GM23338 (cell line): ENCODE data around the gene KRT81. TPM values are rescaled to one million over a fixed set of nuclear protein-coding genes. Genes with fewer than 3 reads are reported as not detected.

Experiments used
- ATAC-seq: fragments of 200-7000 bp; cut with Tn5 transposase; 3 replicates; pipeline ENCODE4 v1.9.1; 2020
- DNase-seq: peaks from one replicate; pipeline ENCODE4 v3.0.0-alpha.2; 2015; ENCODE audit warnings: low spot score
- H2AFZ ChIP-seq: fragments of 200-600 bp; sonication (generic); 2 replicates; pipeline ENCODE4 v1.8.0; 2016; ENCODE audit warnings: antibody characterized with exemption, mild to moderate bottlenecking, moderate library complexity
- H3F3A ChIP-seq: fragments of 200-600 bp; sonication (generic); replicated peaks from 2 replicates; pipeline ENCODE4 v1.8.0; 2017; ENCODE audit warnings: antibody characterized with exemption, mixed run types, low read depth
- H3K27ac ChIP-seq: fragments of 200-600 bp; sonication (generic); 2 replicates; pipeline ENCODE4 v1.6.1; 2016; ENCODE audit warnings: low read depth
- H3K27me3 ChIP-seq: fragments of 200-600 bp; sonication (generic); 2 replicates; pipeline ENCODE4 v1.8.0; 2016; ENCODE audit warnings: mild to moderate bottlenecking, mixed run types, moderate library complexity; ENCODE audit not compliant: insufficient read depth
- H3K36me3 ChIP-seq: fragments of 200-600 bp; sonication (generic); 2 replicates; pipeline ENCODE4 v1.8.0; 2016; ENCODE audit warnings: mild to moderate bottlenecking; ENCODE audit not compliant: insufficient read depth
- H3K4me1 ChIP-seq: fragments of 200-600 bp; sonication (generic); 2 replicates; pipeline ENCODE4 v1.8.0; 2016; ENCODE audit warnings: mild to moderate bottlenecking, moderate library complexity; ENCODE audit not compliant: insufficient read depth
- H3K4me2 ChIP-seq: fragments of 200-600 bp; sonication (generic); 2 replicates; pipeline ENCODE4 v1.7.1; 2017; ENCODE audit warnings: mixed run types
- H3K4me3 ChIP-seq: fragments of 200-600 bp; sonication (generic); 2 replicates; pipeline ENCODE4 v1.6.1; 2016; ENCODE audit warnings: mixed run types
- H3K79me2 ChIP-seq: fragments of 200-600 bp; sonication (generic); replicated peaks from 2 replicates; pipeline ENCODE4 v1.8.0; 2017; ENCODE audit warnings: mild to moderate bottlenecking; ENCODE audit not compliant: insufficient read depth
- H3K9me2 ChIP-seq: fragments of 200-600 bp; sonication (generic); 2 replicates; pipeline ENCODE4 v1.8.0; 2017; ENCODE audit not compliant: insufficient read depth
- H4K20me1 ChIP-seq: fragments of 200-600 bp; sonication (generic); replicated peaks from 2 replicates; pipeline ENCODE4 v1.8.0; 2017; ENCODE audit warnings: mild to moderate bottlenecking; ENCODE audit not compliant: insufficient read depth
- H3K27ac Mint-ChIP-seq: 2 replicates; pipeline ENCODE4 v1.8.0; 2020; ENCODE audit warnings: inconsistent platforms, mild to moderate bottlenecking, moderate library complexity, mixed read lengths
- H3K27me3 Mint-ChIP-seq: 3 replicates; pipeline ENCODE4 v1.8.0; 2022; ENCODE audit warnings: low read depth, mild to moderate bottlenecking, moderate library complexity, mixed read lengths, inconsistent platforms; ENCODE audit not compliant: insufficient read depth, poor library complexity
- H3K36me3 Mint-ChIP-seq: 3 replicates; pipeline ENCODE4 v1.8.0; 2021; ENCODE audit warnings: low read depth, mild to moderate bottlenecking, inconsistent platforms, moderate library complexity, mixed read lengths
- H3K4me1 Mint-ChIP-seq: 3 replicates; pipeline ENCODE4 v1.8.0; 2020; ENCODE audit warnings: mild to moderate bottlenecking, inconsistent platforms, mixed read lengths
- H3K4me3 Mint-ChIP-seq: 3 replicates; pipeline ENCODE4 v1.8.0; 2021; ENCODE audit warnings: moderate library complexity, mild to moderate bottlenecking, inconsistent platforms, mixed read lengths
- H3K9me3 Mint-ChIP-seq: 3 replicates; pipeline ENCODE4 v1.8.0; 2020; ENCODE audit warnings: moderate library complexity, mild to moderate bottlenecking, inconsistent platforms, mixed read lengths
- CREB1 ChIP-seq: fragments of 250-450 bp; sonication (Bioruptor Pico); IDR thresholded peaks from 2 replicates; pipeline ENCODE4 v1.5.0; 2020; ENCODE audit warnings: low read depth, mild to moderate bottlenecking, moderate library complexity
- CTCF ChIP-seq, 2 experiments: fragments of 200-600 bp in 1 of 2; sonication (generic) in 1 of 2; conservative IDR thresholded peaks; 2 replicates each; pipeline versions ENCODE4 v1.5.1 to v1.6.1; 2016 to 2017; ENCODE audit warnings: antibody characterized with exemption in 2 of 2, low read depth in 2 of 2, mild to moderate bottlenecking in 2 of 2, moderate library complexity in 1 of 2
- ETS1 ChIP-seq: IDR thresholded peaks from 2 replicates; pipeline ENCODE4 v1.6.1; 2016; ENCODE audit warnings: antibody characterized with exemption
- EZH2phosphoT487 ChIP-seq: fragments of 200-600 bp; sonication (generic); IDR thresholded peaks from one replicate; pipeline ENCODE4 v1.8.1; 2018; ENCODE audit warnings: antibody characterized with exemption; ENCODE audit not compliant: unreplicated experiment
- JUNB ChIP-seq: IDR thresholded peaks from one replicate; pipeline ENCODE4 v1.6.1; 2016; ENCODE audit warnings: antibody characterized with exemption; ENCODE audit not compliant: unreplicated experiment
- NANOG ChIP-seq: IDR thresholded peaks from 2 replicates; pipeline ENCODE4 v1.6.1; 2016; ENCODE audit warnings: antibody characterized with exemption, borderline replicate concordance
- REST ChIP-seq: IDR thresholded peaks from one replicate; pipeline ENCODE4 v1.6.1; 2018; ENCODE audit warnings: antibody characterized with exemption; ENCODE audit not compliant: unreplicated experiment
- STAT1 ChIP-seq: IDR thresholded peaks from one replicate; pipeline ENCODE4 v1.6.1; 2016; ENCODE audit warnings: antibody characterized with exemption; ENCODE audit not compliant: unreplicated experiment
- ZNF331 ChIP-seq: fragments of 250-450 bp; sonication (Bioruptor Pico); IDR thresholded peaks from 2 replicates; pipeline ENCODE4 v1.5.0; 2020; ENCODE audit warnings: low read depth, mild to moderate bottlenecking, moderate library complexity
- polyA plus RNA-seq: library from polyadenylated mRNA; unstranded; fragments of >200 nt; fragmentation: Nextera tagmentation; extraction: Ambion mirVana; gene quantifications from 2 replicates; pipeline ENCODE4 v1.2.1, GENCODE V29; 2016
- total RNA-seq: library from RNA; depleted of rRNA; stranded (reverse); fragments of >200 nt; shearing (Covaris generic); gene quantifications from 2 replicates; pipeline ENCODE4 v1.2.3, GENCODE V29; 2014

KRT81 gene
- total and polyA plus RNA-seq, 2 experiments from 2014 or later: not detected

GRCh38 chr12:52280796-52281560 is 10.4 kb downstream of the KRT81 start:
- H3K4me1 Mint-ChIP-seq: no peaks in the 10 kb centered on the region
- ATAC-seq: no peak
- no peaks in the 10 kb centered on the region for H3K36me3 Mint-ChIP-seq
- H4K20me1 ChIP-seq: no peaks in the 10 kb centered on the region
- no peak overlapping the region for H3K4me3 Mint-ChIP-seq
- H3K27me3 Mint-ChIP-seq: peaks cover 11% of the 10 kb centered on the region
- DNase-seq: no peak
- H3F3A ChIP-seq: no peaks in the 10 kb centered on the region
- no peak for TF ChIP-seq EZH2phosphoT487
- no peak for TF ChIP-seq ETS1
- H3K79me2 ChIP-seq: no peaks in the 10 kb centered on the region
- 0 out of 2 replicates have a peak, but pooled peaks cover 3% of the 10 kb centered on the region for H3K9me2 ChIP-seq
- no peak overlapping the region for H3K4me3 ChIP-seq
- H3K27ac ChIP-seq: no peak overlapping the region
- no peak overlapping the region for H2AFZ ChIP-seq
- H3K27me3 ChIP-seq: peaks cover 11% of the 10 kb centered on the region
- no peak overlapping the region for H3K4me2 ChIP-seq
- no peaks in the 10 kb centered on the region for H3K9me3 Mint-ChIP-seq
- H3K4me1 ChIP-seq: no peaks in the 10 kb centered on the region; the same call in 1 of the 2 replicates
- no peaks in the 10 kb centered on the region for H3K36me3 ChIP-seq
- no peak overlapping the region for H3K27ac Mint-ChIP-seq

GRCh38 chr12:52280319-52280795 is 11.0 kb downstream of the KRT81 start:
- Histone ChIP-seq H3K4me3 (no peak overlapping the region), H3K4me2 (no peak overlapping the region), H3K4me1 (no peaks in the 10 kb centered on the region; the same call in 1 of the 2 replicates), H3K27me3 (peaks cover 11% of the 10 kb centered on the region), H3K79me2 (no peaks in the 10 kb centered on the region), H4K20me1 (no peaks in the 10 kb centered on the region), H3K9me2 (0 out of 2 replicates have a peak, but pooled peaks cover 3% of the 10 kb centered on the region), H3K36me3 (no peaks in the 10 kb centered on the region), H2AFZ (no peak overlapping the region), H3F3A (no peaks in the 10 kb centered on the region), H3K27ac (no peak overlapping the region)
- no peak for ATAC-seq
- H3K27me3 Mint-ChIP-seq: peaks cover 11% of the 10 kb centered on the region
- no peaks in the 10 kb centered on the region for H3K36me3 Mint-ChIP-seq
- no peak for DNase-seq
- H3K4me3 Mint-ChIP-seq: no peak overlapping the region
- no peak overlapping the region for H3K27ac Mint-ChIP-seq
- no peaks in the 10 kb centered on the region for H3K4me1 Mint-ChIP-seq
- no peak for TF ChIP-seq ZNF331
- no peak for TF ChIP-seq ETS1
- TF ChIP-seq CTCF (conservative IDR thresholded peaks at IDR 0.05; ENCODE audit: low read depth in 2 of 2): no peak
- TF ChIP-seq NANOG: no peak
- no peak for TF ChIP-seq CREB1 (CRISPR knock-in tag)
- TF ChIP-seq REST: no peak
- TF ChIP-seq JUNB: no peak
- TF ChIP-seq STAT1: no peak
- TF ChIP-seq EZH2phosphoT487: no peak
- no peaks in the 10 kb centered on the region for H3K9me3 Mint-ChIP-seq
